Nephron (organoid): ENCODE results near the gene SNRNP25.

Source experiments
- H3K27ac Mint-ChIP-seq, 3 experiments: 2 replicates each; pipeline ENCODE4 v1.8.0; 2020; ENCODE audit warnings: mixed read lengths in 3 of 3, mild to moderate bottlenecking in 2 of 3, moderate library complexity in 1 of 3
- H3K27me3 Mint-ChIP-seq: 2 replicates; pipeline ENCODE4 v1.8.0; 2021; ENCODE audit warnings: low read depth, mild to moderate bottlenecking, moderate library complexity, mixed read lengths
- H3K36me3 Mint-ChIP-seq: 2 replicates; pipeline ENCODE4 v1.8.0; 2020; ENCODE audit warnings: low read depth, mixed read lengths
- H3K4me1 Mint-ChIP-seq: 2 replicates; pipeline ENCODE4 v1.8.0; 2020; ENCODE audit warnings: mixed read lengths
- H3K4me3 Mint-ChIP-seq, 3 experiments: 2 replicates each; pipeline ENCODE4 v1.8.0; 2020; ENCODE audit warnings: mild to moderate bottlenecking in 3 of 3, mixed read lengths in 3 of 3, moderate library complexity in 2 of 3
- H3K9me3 Mint-ChIP-seq: 2 replicates; pipeline ENCODE4 v1.8.0; 2020; ENCODE audit warnings: mixed read lengths
- CTCF ChIP-seq, 3 experiments: fragments of 200-600 bp; sonication (generic); IDR thresholded peaks; one replicate each; pipeline ENCODE4 v1.5.0; 2021; ENCODE audit warnings: antibody characterized with exemption in 3 of 3; ENCODE audit not compliant: unreplicated experiment in 3 of 3

SNRNP25 gene

GRCh38 chr16:62968-63391 is 9.4 kb downstream of the SNRNP25 start:
- H3K27me3 Mint-ChIP-seq = no peaks in the 10 kb centered on the region
- H3K4me1 Mint-ChIP-seq = peaks cover 27% of the 10 kb centered on the region
- no peak overlapping the region for H3K27ac Mint-ChIP-seq
- no peak overlapping the region for H3K4me3 Mint-ChIP-seq
- H3K36me3 Mint-ChIP-seq = peaks cover 18% of the 10 kb centered on the region
- TF ChIP-seq CTCF (IDR thresholded peaks at IDR 0.05; ENCODE audit: unreplicated experiment in 3 of 3) = no peak
- H3K9me3 Mint-ChIP-seq = no peaks in the 10 kb centered on the region

GRCh38 chr16:63466-63865 is 9.8 kb downstream of the SNRNP25 start:
- no peaks in the 10 kb centered on the region for H3K27me3 Mint-ChIP-seq
- no peak overlapping the region for H3K4me3 Mint-ChIP-seq
- H3K27ac Mint-ChIP-seq = no peak overlapping the region
- H3K4me1 Mint-ChIP-seq = peaks cover 30% of the 10 kb centered on the region
- no peak for TF ChIP-seq CTCF (IDR thresholded peaks at IDR 0.05; ENCODE audit: unreplicated experiment in 3 of 3)
- H3K9me3 Mint-ChIP-seq = no peaks in the 10 kb centered on the region
- H3K36me3 Mint-ChIP-seq = peaks cover 13% of the 10 kb centered on the region

GRCh38 chr16:63998-64913 is 10.6 kb downstream of the SNRNP25 start:
- no peak overlapping the region for H3K27ac Mint-ChIP-seq
- TF ChIP-seq CTCF (IDR thresholded peaks at IDR 0.05; ENCODE audit: unreplicated experiment in 3 of 3) = no peak
- H3K4me1 Mint-ChIP-seq = peaks cover 31% of the 10 kb centered on the region
- no peaks in the 10 kb centered on the region for H3K9me3 Mint-ChIP-seq
- H3K27me3 Mint-ChIP-seq = no peaks in the 10 kb centered on the region
- peaks cover 10% of the 10 kb centered on the region for H3K36me3 Mint-ChIP-seq
- no peak overlapping the region for H3K4me3 Mint-ChIP-seq

GRCh38 chr16:64914-65255 is 11.3 kb downstream of the SNRNP25 start:
- Mint-ChIP-seq H3K9me3 (no peaks in the 10 kb centered on the region), H3K27ac (no peak overlapping the region), H3K4me1 (peaks cover 38% of the 10 kb centered on the region), H3K27me3 (no peaks in the 10 kb centered on the region), H3K36me3 (peaks cover 6% of the 10 kb centered on the region), H3K4me3 (no peak overlapping the region)
- no peak for TF ChIP-seq CTCF (IDR thresholded peaks at IDR 0.05; ENCODE audit: unreplicated experiment in 3 of 3)

- Mint-ChIP-seq H3K4me3 (peak overlapping the region in 1 of 3 experiments; percentile 14), H3K27me3 (no peaks in the 10 kb centered on the region), H3K4me1 (peaks cover 40% of the 10 kb centered on the region), H3K36me3 (peaks cover 2% of the 10 kb centered on the region), H3K9me3 (no peaks in the 10 kb centered on the region), H3K27ac (peak overlapping the region in 2 of 3 experiments; percentile 40 to 61)
- TF ChIP-seq CTCF (IDR thresholded peaks at IDR 0.05; ENCODE audit: unreplicated experiment in 3 of 3) = peak; percentile 92 to 93 (median 92)
Observed at GRCh38 chr16:65745-66144, 12.1 kb downstream of the SNRNP25 start.
